ENCODE data around the gene FNBP1. TPM values are rescaled to one million over a fixed set of nuclear protein-coding genes. Genes with fewer than 3 reads are reported as not detected.
"Not testable (repeated sequence)": the region's sequence is repeated elsewhere in the genome, so short reads cannot be mapped to it uniquely, and the experiment has no call there.

The FNBP1 gene
- total and polyA plus RNA-seq, 10 of the 15 experiments (the other 5 are each of a cell fraction or from before 2014, with no cell fraction given) = 64.5 to 353 (median 179) TPM

DNA sequence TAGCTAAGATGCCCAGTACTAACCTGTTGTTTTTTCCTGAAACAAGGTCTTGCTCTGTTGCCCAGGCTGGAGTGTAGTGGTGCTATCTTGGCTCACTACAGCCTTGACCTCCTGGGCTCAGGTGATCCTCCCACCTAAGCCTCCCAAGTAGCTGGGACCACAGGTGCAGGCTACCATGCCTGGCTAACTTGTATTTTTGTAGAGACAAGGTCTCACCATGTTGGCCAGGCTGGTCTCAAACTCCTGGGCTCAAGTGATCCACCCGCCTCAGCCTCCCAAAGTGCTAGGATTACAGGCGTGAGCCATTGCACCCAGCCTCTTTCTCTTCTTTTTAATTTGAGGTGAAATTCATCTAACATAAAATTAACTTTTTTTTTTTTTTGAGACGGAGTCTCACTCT, 21.1 kb downstream of the FNBP1 start:
- POLR2A ChIA-PET = interaction anchor here (1.6 to 14.0 kb wide), 7 partner anchors 9 to 27 kb away, joined by 3 to 270 read pairs (median 10); partner anchors contain the start of gene FNBP1
- peaks cover 7 to 39% of the 10 kb centered on the region in 2 experiments; a peak in 3 of 4 replicates for H3K36me3 ChIP-seq (ENCODE audit: control insufficient read depth in 2 of 2, insufficient read depth in 2 of 2, low read length in 1 of 2)
- 35% methylated on average over 3 of the region's 3 CpGs for WGBS (ENCODE audit: insufficient coverage, insufficient replicate concordance, low lambda C conversion rate, missing lambda C conversion rate)
- DNase-seq (ENCODE audit: low read depth, low spot score); H2AFZ ChIP-seq (ENCODE audit: control insufficient read depth, low read depth, low read length); BruUV-seq (replicated peaks); in situ Hi-C loops (cut with MboI); H3K9me3 ChIP-seq (replicated peaks; ENCODE audit: control insufficient read depth, insufficient read depth, low read length); H3K27me3 ChIP-seq (replicated peaks in 1 of 2; ENCODE audit: control insufficient read depth in 2 of 2, insufficient read depth in 2 of 2, low read length in 1 of 2); FAIRE-seq; ATAC-seq; H4K20me1 ChIP-seq (ENCODE audit: control insufficient read depth, insufficient read depth): not testable (repeated sequence)
- H3K4me3 ChIP-seq = 0 out of 2 replicates have a peak overlapping the region, but pooled peaks have one; percentile 25
- H3K4me2 ChIP-seq (ENCODE audit: control insufficient read depth, insufficient read depth) = peak overlapping the region; percentile 98
- H3K27ac ChIP-seq (ENCODE audit: control insufficient read depth, insufficient read depth) = peak overlapping the region; percentile 83
- CTCF ChIA-PET = interaction anchor here (1.3 to 2.2 kb wide), 3 partner anchors 9 to 13 kb away, joined by 3 to 10 read pairs (median 7); no protein-coding TSS in a partner anchor
- RAD21 ChIA-PET (ENCODE audit: unreplicated experiment) = interaction anchor here (0.6 to 17.1 kb wide), 4 partner anchors 11 to 28 kb away, joined by 4 to 418 read pairs (median 110); partner anchors contain the start of gene FNBP1
- peaks cover 96% of the 10 kb centered on the region for H3K79me2 ChIP-seq (ENCODE audit: control insufficient read depth, insufficient read depth, low read length)
- H3K4me1 ChIP-seq (ENCODE audit: control insufficient read depth, insufficient read depth, low read length) = peaks cover 90% of the 10 kb centered on the region
- intact Hi-C loops (cut with micrococcal nuclease; ENCODE audit: unreplicated experiment) = loop anchor here (2.0 kb wide), 1 partner anchor 33 kb away; no protein-coding TSS in a partner anchor
- peak overlapping the region; percentile 66 for H3K9ac ChIP-seq (ENCODE audit: control insufficient read depth, insufficient read depth, low read length)
- TF ChIP-seq WRNIP1 (IDR thresholded peaks at IDR 0.05; ENCODE audit: borderline replicate concordance, low read depth, low read length) (0 out of 2 replicates have a peak, but pooled peaks have one; percentile 44), BACH1 (IDR thresholded peaks at IDR 0.05; ENCODE audit: borderline replicate concordance) (0 out of 2 replicates have a peak, but pooled peaks have one; percentile 46), MLLT1 (IDR thresholded peaks at IDR 0.05) (peak; percentile 48; the same call in 1 of the 2 replicates), HDGF (IDR thresholded peaks at IDR 0.05) (peak; percentile 74; the same call in 1 of the 2 replicates), POLR2AphosphoS5 (IDR thresholded peaks at IDR 0.05; ENCODE audit: low read length) (peak; percentile 59; the same call in 1 of the 2 replicates)
- SMC1A ChIA-PET (ENCODE audit: uncharacterized antibody, unreplicated experiment) = interaction anchor here (0.6 to 28.7 kb wide), 10 partner anchors 8 to 135 kb away, joined by 3 to 763 read pairs (median 11); no protein-coding TSS in a partner anchor
